ENCODE data around the gene KBTBD12. TPM values are rescaled to one million over a fixed set of nuclear protein-coding genes. Genes with fewer than 3 reads are reported as not detected.

The KBTBD12 gene
- total and polyA plus RNA-seq, 4 donors, result 0.02 to 0.89 (median 0.08) TPM; not detected in 1

- TF ChIP-seq MAX (IDR thresholded peaks at IDR 0.05), result no peak
- TF ChIP-seq FOXA1 (IDR thresholded peaks at IDR 0.05), result no peak
- no peak for TF ChIP-seq ATF3 (IDR thresholded peaks at IDR 0.05)
- TF ChIP-seq HNF4G (IDR thresholded peaks at IDR 0.05), result no peak
- no peak for TF ChIP-seq CTCF (IDR thresholded peaks at IDR 0.05; ENCODE audit: low read depth, low read length, missing input control)
- no peak for TF ChIP-seq TAF1 (conservative IDR thresholded peaks at IDR 0.05)
- TF ChIP-seq NR2F2 (IDR thresholded peaks at IDR 0.05), result no peak
Observed at GRCh38 chr3:128033102-128033501, 118.1 kb downstream of the KBTBD12 start (continued).

- H3K4me3 ChIP-seq (ENCODE audit: low read depth in 1 of 3, low read length in 3 of 3), result no peak overlapping the region
- TF ChIP-seq EGR1 (IDR thresholded peaks at IDR 0.05; ENCODE audit: low read depth in 2 of 2) (no peak), GABPA (IDR thresholded peaks at IDR 0.05 in 1 of 2, conservative IDR thresholded peaks at IDR 0.05 in 1 of 2) (no peak), CTCF (IDR thresholded peaks at IDR 0.05; ENCODE audit: low read depth, low read length, missing input control) (no peak), ZBTB33 (IDR thresholded peaks at IDR 0.05) (no peak), TAF1 (conservative IDR thresholded peaks at IDR 0.05) (no peak), YY1 (IDR thresholded peaks at IDR 0.05) (peak; percentile 29), RAD21 (IDR thresholded peaks at IDR 0.05) (peak in 1 of 2 donors; percentile 43), NR2F2 (IDR thresholded peaks at IDR 0.05) (no peak), HNF4A (conservative IDR thresholded peaks at IDR 0.05) (peak; percentile 34 to 46), RXRA (IDR thresholded peaks at IDR 0.05) (peak; percentile 34 to 56), SP1 (IDR thresholded peaks at IDR 0.05) (peak; percentile 51), MAX (IDR thresholded peaks at IDR 0.05) (no peak)
- peak overlapping the region in 1 of 2 donors; percentile 3 for H3K27ac ChIP-seq (ENCODE audit: low read depth in 1 of 2, low read length in 2 of 2)
- no peak for DNase-seq (ENCODE audit: low spot score)
- H3K27me3 ChIP-seq (ENCODE audit: control insufficient read depth in 4 of 4, insufficient read depth in 4 of 4, low read length in 3 of 4), result no peaks in the 10 kb centered on the region
- no peaks in the 10 kb centered on the region for H3K9me3 ChIP-seq (ENCODE audit: control insufficient read depth in 4 of 4, low read length in 3 of 4)
- no peaks in the 10 kb centered on the region for H3K36me3 ChIP-seq (ENCODE audit: control insufficient read depth in 4 of 4, insufficient read depth in 3 of 4, low read depth in 1 of 4, low read length in 3 of 4)
- 41% methylated on average over 1 of the region's 1 CpG for WGBS
- no peak overlapping the region for H3K9ac ChIP-seq (ENCODE audit: low read depth in 1 of 2, low read length in 2 of 2)
- H3K4me1 ChIP-seq (ENCODE audit: control insufficient read depth in 4 of 4, insufficient read depth in 4 of 4, low read length in 3 of 4), result peaks cover 0 to 3% (median 0%) of the 10 kb centered on the region in 4 donors
Observed at GRCh38 chr3:128036119-128036518, 121.1 kb downstream of the KBTBD12 start.

Small RNA genes within 50 kb of the gene (small RNA-seq; reads per million reads assigned to genes)
- gene RNA5SP139, result not detected

Other genes with a start within 250 kb of the KBTBD12 start
- gene ABTB1, start 242.3 kb upstream of the KBTBD12 start, total RNA-seq, result 1 to 10 TPM; 9.7 to 9.8 TPM
- gene ABTB1, start 242.3 kb upstream of the KBTBD12 start, polyA plus RNA-seq, result 10 to 100 TPM; 12.1 to 14.1 TPM
- 10 to 100 TPM in 1 of 2 donors, 1 to 10 TPM in 1; 9.4 to 75.4 TPM for gene MGLL, start 92.7 kb upstream of the KBTBD12 start, total RNA-seq
- gene MGLL, start 92.7 kb upstream of the KBTBD12 start, polyA plus RNA-seq, result 100 to 1,000 TPM in 1 of 2 donors, 10 to 100 TPM in 1; 72.9 to 277 TPM
- gene SEC61A1, start 137.2 kb downstream of the KBTBD12 start, total RNA-seq, result 100 to 1,000 TPM in 1 of 2 donors, 10 to 100 TPM in 1; 80.4 to 295 TPM
- gene SEC61A1, start 137.2 kb downstream of the KBTBD12 start, polyA plus RNA-seq, result 100 to 1,000 TPM in 1 of 2 donors, 10 to 100 TPM in 1; 90.8 to 203 TPM
- gene RUVBL1, start 208.6 kb downstream of the KBTBD12 start, total RNA-seq, result 10 to 100 TPM; 13.9 to 23.1 TPM
- gene RUVBL1, start 208.6 kb downstream of the KBTBD12 start, polyA plus RNA-seq, result 10 to 100 TPM; 13.3 to 13.9 TPM
- 10 to 100 TPM in 1 of 2 donors, 1 to 10 TPM in 1; 8.4 to 11.6 TPM for gene EEFSEC, start 238.2 kb downstream of the KBTBD12 start, total RNA-seq
- 10 to 100 TPM in 1 of 2 donors, 1 to 10 TPM in 1; 9.7 to 13.1 TPM for gene EEFSEC, start 238.2 kb downstream of the KBTBD12 start, polyA plus RNA-seq

Data from liver (tissue), 10 donors.